Thoracic aorta (tissue), 2 donors: Measurements from ENCODE around the gene FAM111A. TPM values are rescaled to one million over a fixed set of nuclear protein-coding genes. Genes with fewer than 3 reads are reported as not detected.
"Not testable (repeated sequence)": the region's sequence is repeated elsewhere in the genome, so short reads cannot be mapped to it uniquely, and the experiment has no call there.

Experiments
- ATAC-seq: fragments of 150-250 bp; one replicate; pipeline ENCODE4 v1.8.0; 2017; ENCODE audit warnings: low read depth; ENCODE audit not compliant: insufficient number of reproducible peaks, low FRiP score
- DNase-seq: peaks from one replicate; pipeline ENCODE4 v3.0.0-alpha.2; 2020; ENCODE audit warnings: low spot score
- H3K27ac ChIP-seq, 2 donors: fragments of 200-600 bp; sonication (generic); 1 replicate in 1 of 2; 2 replicates in 1 of 2; pipeline ENCODE4 v1.5.1; 2016; ENCODE audit warnings: mild to moderate bottlenecking in 2 of 2, moderate library complexity in 2 of 2
- H3K27me3 ChIP-seq: fragments of 200-600 bp; sonication (generic); replicated peaks from 2 replicates; pipeline ENCODE4 v1.6.0; 2016; ENCODE audit warnings: mild to moderate bottlenecking; ENCODE audit not compliant: insufficient read depth
- H3K36me3 ChIP-seq: fragments of 200-600 bp; sonication (generic); one replicate; pipeline ENCODE4 v1.5.1; 2016
- H3K4me1 ChIP-seq, 2 donors: fragments of 200-600 bp; sonication (generic); 1 replicate in 1 of 2; 2 replicates in 1 of 2; pipeline versions ENCODE4 v1.5.1 to v1.6.0; 2016; ENCODE audit warnings: low read depth in 2 of 2, mild to moderate bottlenecking in 1 of 2; ENCODE audit not compliant: control insufficient read depth in 1 of 2
- H3K4me3 ChIP-seq: fragments of 200-600 bp; sonication (generic); 2 replicates; pipeline ENCODE4 v1.5.1; 2016; ENCODE audit warnings: mild to moderate bottlenecking
- H3K9me3 ChIP-seq: fragments of 200-600 bp; sonication (generic); 2 replicates; pipeline ENCODE4 v1.5.1; 2016
- CTCF ChIP-seq: fragments of 200-600 bp; sonication (generic); IDR thresholded peaks from one replicate; pipeline ENCODE4 v1.5.1; 2019; ENCODE audit warnings: antibody characterized with exemption
- total RNA-seq, 2 donors: library from RNA; depleted of rRNA; stranded (reverse); fragments of >200 nt; gene quantifications; one replicate each; pipeline versions ENCODE4 v1.1.0 to v1.2.3, GENCODE V29; 2016

Gene FAM111A
- total RNA-seq, 2 donors from 2014 or later, result 23.6 to 35.6 TPM

DNA sequence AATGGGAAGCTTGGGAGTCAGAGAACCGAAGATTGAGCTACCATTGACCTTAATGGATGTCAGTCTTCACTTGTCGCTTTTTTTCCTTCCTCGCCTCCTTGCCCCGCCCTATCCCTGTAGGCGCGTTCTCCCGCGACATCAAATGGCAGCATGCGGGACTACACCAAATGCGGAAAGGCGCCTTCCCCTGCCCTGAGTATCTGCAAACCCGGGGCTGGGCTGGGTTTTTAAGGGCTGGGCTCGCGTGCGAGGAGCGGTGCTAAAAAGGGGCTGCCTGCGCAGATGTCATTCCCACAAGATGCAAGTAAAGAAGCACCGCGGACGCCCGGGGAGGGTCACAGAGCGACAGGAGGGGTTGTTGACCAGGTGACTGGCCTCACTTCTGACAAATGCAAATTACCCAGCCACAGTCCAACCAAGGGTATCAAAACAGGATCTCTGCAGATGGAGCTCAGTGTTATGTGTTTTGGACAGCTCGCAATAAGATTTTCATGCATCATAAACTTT, 40.3 kb upstream of the FAM111A start:
- H3K36me3 ChIP-seq, result no peaks in the 10 kb centered on the region
- H3K4me3 ChIP-seq, result peak overlapping the region; percentile 68
- ATAC-seq (no peak), DNase-seq (peak; percentile 5)
- no peaks in the 10 kb centered on the region for H3K27me3 ChIP-seq
- TF ChIP-seq CTCF, result peak; percentile 20
- H3K27ac ChIP-seq, result no peak overlapping the region
- H3K9me3 ChIP-seq, result no peaks in the 10 kb centered on the region
- peaks cover 0 to 24% of the 10 kb centered on the region in 2 donors for H3K4me1 ChIP-seq

GRCh38 chr11:59106363-59107336, 36.0 kb upstream of the FAM111A start, which contains the start of gene FAM111B:
Gene FAM111B, plus strand, starts transcription at chr11:59107237. Its CDS starts 2,389 bp downstream, at chr11:59109626.
- no peak within 1 kb of the TSS for H3K27ac ChIP-seq
- H3K36me3 ChIP-seq, result no peaks in the 10 kb centered on the region
- DNase-seq (peak; percentile 35), ATAC-seq (peak; percentile 70)
- no peaks in the 10 kb centered on the region for H3K27me3 ChIP-seq
- no peak for TF ChIP-seq CTCF
- H3K4me3 ChIP-seq, result peak within 1 kb of the TSS; percentile 72
- H3K9me3 ChIP-seq, result no peaks in the 10 kb centered on the region
- H3K4me1 ChIP-seq, result peaks cover 0 to 23% of the 10 kb centered on the region in 2 donors

- not testable (repeated sequence) for H3K36me3 ChIP-seq, H3K27me3 ChIP-seq, ATAC-seq, H3K27ac ChIP-seq, DNase-seq, H3K9me3 ChIP-seq
- Histone ChIP-seq H3K4me3 (peak overlapping the region; percentile 72), H3K4me1 (peaks cover 0 to 13% of the 10 kb centered on the region in 2 donors)
These were observed 34.9 kb upstream of the FAM111A start for GRCh38 chr11:59107721-59108120.

DNA sequence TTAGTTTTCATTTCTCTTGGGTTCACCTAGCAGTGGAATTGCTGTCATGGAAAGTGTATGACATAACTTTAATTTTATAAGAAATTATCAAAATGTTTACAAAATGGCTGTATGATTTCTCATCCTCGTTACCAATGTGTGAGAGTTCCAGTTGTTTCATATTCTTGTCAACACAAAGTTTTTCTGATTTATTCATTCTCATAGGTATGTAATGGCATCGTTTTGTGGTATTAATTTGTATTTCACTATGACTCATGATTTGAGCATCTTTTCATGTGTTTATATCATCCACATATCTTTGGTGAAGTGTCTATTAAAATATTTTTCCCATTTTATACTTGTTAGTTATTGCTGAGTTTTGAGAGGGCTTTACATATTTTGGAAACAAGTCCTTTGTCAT, 30.2 kb upstream of the FAM111A start:
- ATAC-seq, result no peak
- no peak for TF ChIP-seq CTCF
- Histone ChIP-seq H3K4me1 (peaks cover 0 to under 1% of the 10 kb centered on the region in 2 donors), H3K36me3 (no peaks in the 10 kb centered on the region), H3K27me3 (no peaks in the 10 kb centered on the region), H3K9me3 (peaks cover under 1% of the 10 kb centered on the region), H3K4me3 (no peak overlapping the region), H3K27ac (no peak overlapping the region)
- DNase-seq, result no peak

- Histone ChIP-seq H3K27me3 (no peaks in the 10 kb centered on the region), H3K36me3 (no peaks in the 10 kb centered on the region), H3K4me3 (no peak overlapping the region), H3K9me3 (peaks cover 18% of the 10 kb centered on the region), H3K4me1 (no peaks in the 10 kb centered on the region), H3K27ac (no peak overlapping the region)
- ATAC-seq, result no peak
- DNase-seq, result no peak
- no peak for TF ChIP-seq CTCF
These were observed 28.3 kb upstream of the FAM111A start for GRCh38 chr11:59114344-59114743.
